ENCODE results near the gene USP40. TPM values are rescaled to one million over a fixed set of nuclear protein-coding genes. Genes with fewer than 3 reads are reported as not detected.

Gene USP40
- total and polyA plus RNA-seq, 2 of the 8 experiments (the other 6 are each of a cell fraction or from before 2014, with no cell fraction given): 12.0 to 15.7 TPM

DNA sequence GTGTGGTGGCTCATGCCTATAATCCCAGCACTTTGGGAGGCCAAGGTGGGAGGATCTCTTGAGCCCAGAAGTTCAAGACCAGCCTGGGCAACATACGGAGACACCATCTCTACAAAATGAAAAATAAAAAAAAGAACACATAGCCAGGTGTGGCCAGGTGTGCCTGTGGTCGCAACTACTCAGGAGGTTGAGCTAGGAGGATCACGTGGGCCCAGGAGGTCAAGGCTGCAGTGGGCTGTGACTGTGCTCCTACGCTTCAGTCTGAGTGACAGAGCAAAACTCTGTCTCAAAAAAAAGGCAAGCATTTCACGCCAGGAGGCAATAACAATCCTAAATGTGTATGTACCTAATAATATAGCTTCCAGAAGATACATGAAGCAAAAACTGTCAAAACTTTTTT lies 27.8 kb downstream of the USP40 start:
- no peak overlapping the region for H2BK120ac ChIP-seq (replicated peaks; ENCODE audit: low read depth, low read length)
- H3K79me2 ChIP-seq (ENCODE audit: control insufficient read depth in 1 of 2, insufficient read depth in 2 of 2, low read length in 2 of 2): no peaks in the 10 kb centered on the region
- H3K14ac ChIP-seq (ENCODE audit: insufficient read length): no peak overlapping the region
- no peak overlapping the region for H2BK5ac ChIP-seq (ENCODE audit: low read depth, low read length)
- H3K36me3 ChIP-seq (ENCODE audit: control insufficient read depth in 2 of 4, insufficient read depth in 4 of 4, low read length in 3 of 4): no peaks in the 10 kb centered on the region
- H2BK12ac ChIP-seq (ENCODE audit: low read depth, low read length): no peak overlapping the region
- ChIA-PET CTCF (ENCODE audit: partially characterized antibody) (no interaction called here), POLR2A (ENCODE audit: partially characterized antibody) (no interaction called here)
- H2BK20ac ChIP-seq (ENCODE audit: low read length): no peak overlapping the region
- DNase-seq (ENCODE audit: low read depth in 1 of 2, low spot score in 2 of 2) (no peak), FAIRE-seq (no peak)
- no peak overlapping the region for H2AFZ ChIP-seq (ENCODE audit: low read length)
- no peaks in the 10 kb centered on the region for H4K20me1 ChIP-seq (replicated peaks in 1 of 2; ENCODE audit: control insufficient read depth in 1 of 2, insufficient read depth in 2 of 2, low read length in 2 of 2)
- no peaks in the 10 kb centered on the region for H3K4me1 ChIP-seq (replicated peaks in 1 of 4; ENCODE audit: control insufficient read depth in 3 of 4, insufficient read depth in 4 of 4, low read length in 3 of 4)
- no peak overlapping the region for H2BK15ac ChIP-seq (ENCODE audit: low read length)
- no peaks in the 10 kb centered on the region for H3K79me1 ChIP-seq (ENCODE audit: low read depth, low read length)
- no peak overlapping the region for H2AK5ac ChIP-seq (ENCODE audit: low read depth, low read length)
- no peak overlapping the region for H4K91ac ChIP-seq (replicated peaks; ENCODE audit: insufficient read length, low read length)
- no peak overlapping the region for H4K5ac ChIP-seq (ENCODE audit: insufficient read length, low read depth, low read length)
- no peak overlapping the region for H3K56ac ChIP-seq (replicated peaks; ENCODE audit: insufficient read length, low read depth, low read length)
- H3K9me3 ChIP-seq (ENCODE audit: insufficient read depth in 2 of 2, low read depth in 1 of 2, low read length in 1 of 2): no peaks in the 10 kb centered on the region
- no peaks in the 10 kb centered on the region for H3K23me2 ChIP-seq (ENCODE audit: low read depth, low read length)
- H3K27me3 ChIP-seq (replicated peaks in 1 of 4; ENCODE audit: control insufficient read depth in 3 of 4, extremely low read depth in 1 of 4, insufficient read depth in 3 of 4, low read length in 3 of 4): no peaks in the 10 kb centered on the region
- no peak overlapping the region for H3K18ac ChIP-seq (ENCODE audit: extremely low read depth, low read length)
- WGBS, 2 experiments (ENCODE audit: extremely low coverage in 1 of 2, insufficient coverage in 1 of 2, insufficient read length in 1 of 2, insufficient replicate concordance in 2 of 2, low coverage in 1 of 2, low lambda C conversion rate in 2 of 2, missing lambda C conversion rate in 1 of 2): 88% methylated on average over 5 of the region's 5 CpGs; no CpG with 5 or more reads in 1 of the 2 experiments
- no peak overlapping the region for H3K27ac ChIP-seq (ENCODE audit: low read depth, low read length)
- no peak overlapping the region for H3K9ac ChIP-seq (replicated peaks in 1 of 4; ENCODE audit: extremely low read depth in 1 of 4, low read depth in 3 of 4, low read length in 3 of 4)
- H3K4me3 ChIP-seq (ENCODE audit: extremely low read depth in 1 of 4, insufficient read depth in 2 of 4, low read depth in 3 of 4, low read length in 4 of 4): no peak overlapping the region
- H3K23ac ChIP-seq (ENCODE audit: insufficient read length): no peak overlapping the region
- no peak overlapping the region for H3K4me2 ChIP-seq (ENCODE audit: insufficient read depth in 1 of 2, low read depth in 2 of 2, low read length in 2 of 2)
- no peak overlapping the region for H4K8ac ChIP-seq (ENCODE audit: extremely low read depth, insufficient read depth, low read length)
- H3K4ac ChIP-seq (replicated peaks; ENCODE audit: insufficient read length, low read depth, low read length): no peak overlapping the region
- no peak for TF ChIP-seq RFX5 (IDR thresholded peaks at IDR 0.05; ENCODE audit: borderline replicate concordance, low read depth, low read length)
- no peak for TF ChIP-seq RAD21 (IDR thresholded peaks at IDR 0.05 in 1 of 2, conservative IDR thresholded peaks at IDR 0.05 in 1 of 2; ENCODE audit: low read depth in 2 of 2, low read length in 2 of 2)
- TF ChIP-seq BCL11A (IDR thresholded peaks at IDR 0.05; ENCODE audit: low read depth in 2 of 2, low read length in 2 of 2): no peak
- TF ChIP-seq, protein P1, sequence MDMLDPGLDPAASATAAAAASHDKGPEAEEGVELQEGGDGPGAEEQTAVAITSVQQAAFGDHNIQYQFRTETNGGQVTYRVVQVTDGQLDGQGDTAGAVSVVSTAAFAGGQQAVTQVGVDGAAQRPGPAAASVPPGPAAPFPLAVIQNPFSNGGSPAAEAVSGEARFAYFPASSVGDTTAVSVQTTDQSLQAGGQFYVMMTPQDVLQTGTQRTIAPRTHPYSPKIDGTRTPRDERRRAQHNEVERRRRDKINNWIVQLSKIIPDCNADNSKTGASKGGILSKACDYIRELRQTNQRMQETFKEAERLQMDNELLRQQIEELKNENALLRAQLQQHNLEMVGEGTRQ (IDR thresholded peaks at IDR 0.05; ENCODE audit: low read length): no peak
- TF ChIP-seq CBX5 (IDR thresholded peaks at IDR 0.05; ENCODE audit: low read depth, low read length): no peak
- no peak for TF ChIP-seq BRCA1 (IDR thresholded peaks at IDR 0.05; ENCODE audit: low read depth, low read length)
- no peak for TF ChIP-seq EP300 (IDR thresholded peaks at IDR 0.05; ENCODE audit: borderline replicate concordance in 1 of 2, low read depth in 2 of 2, low read length in 2 of 2)
- TF ChIP-seq, protein P2, sequence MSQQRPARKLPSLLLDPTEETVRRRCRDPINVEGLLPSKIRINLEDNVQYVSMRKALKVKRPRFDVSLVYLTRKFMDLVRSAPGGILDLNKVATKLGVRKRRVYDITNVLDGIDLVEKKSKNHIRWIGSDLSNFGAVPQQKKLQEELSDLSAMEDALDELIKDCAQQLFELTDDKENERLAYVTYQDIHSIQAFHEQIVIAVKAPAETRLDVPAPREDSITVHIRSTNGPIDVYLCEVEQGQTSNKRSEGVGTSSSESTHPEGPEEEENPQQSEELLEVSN (IDR thresholded peaks at IDR 0.05): no peak
- no peak for TF ChIP-seq YY1 (IDR thresholded peaks at IDR 0.05; ENCODE audit: low read depth, low read length)
- no peak for TF ChIP-seq SP1 (IDR thresholded peaks at IDR 0.05; ENCODE audit: low read depth, low read length)
- TF ChIP-seq TAF7 (optimal IDR thresholded peaks at IDR 0.05; ENCODE audit: borderline replicate concordance, low read depth, low read length): no peak
- TF ChIP-seq KDM4A (IDR thresholded peaks at IDR 0.05; ENCODE audit: low read depth, low read length, severe bottlenecking): no peak
- no peak for TF ChIP-seq ASH2L (IDR thresholded peaks at IDR 0.05; ENCODE audit: low read length)
